ENCODE data around the gene SHOC1.
"Not testable (repeated sequence)": the region's sequence is repeated elsewhere in the genome, so short reads cannot be mapped to it uniquely, and the experiment has no call there.

SHOC1 gene

DNA sequence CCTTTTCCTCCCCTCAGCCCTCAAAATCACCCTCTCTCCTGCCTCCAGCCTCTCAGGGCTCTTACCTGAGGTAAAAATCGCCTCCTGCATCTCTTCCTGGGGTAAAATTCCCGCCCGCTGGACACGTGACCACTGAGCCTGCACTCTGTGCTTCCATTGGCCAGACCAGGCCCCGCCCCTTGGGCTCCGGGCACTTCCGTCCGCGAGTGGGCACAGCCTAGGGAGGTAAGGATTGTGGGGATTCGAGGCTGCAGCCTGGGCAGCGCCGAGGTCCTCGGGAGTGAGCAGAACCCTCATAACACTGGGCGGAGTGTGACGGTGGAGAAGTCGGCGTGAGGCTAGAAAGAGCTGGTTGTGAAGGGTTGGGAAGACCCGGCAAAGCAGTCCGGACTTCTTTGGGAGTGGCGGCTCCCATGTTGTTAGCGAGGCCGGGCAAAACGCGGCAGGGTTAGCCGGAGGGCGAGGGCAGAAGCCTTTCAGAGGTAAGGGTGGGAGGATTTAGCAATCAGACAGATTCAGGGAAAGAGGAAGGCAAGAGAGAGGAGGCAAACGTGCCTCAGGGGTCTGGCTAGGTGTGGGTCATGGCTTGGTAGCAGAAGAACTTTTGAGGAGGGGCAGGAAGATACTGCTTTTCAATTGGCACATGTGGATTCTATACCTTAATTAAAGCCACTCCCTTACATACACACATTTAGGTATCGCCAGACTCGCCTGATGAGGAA, at the start of gene SHOC1:
Gene SHOC1 (minus strand): TSS at position 103 of the 722 bp plus-strand sequence. CDS start 3,519 bp downstream, outside the sequence.
- DNase-seq (ENCODE audit: low read depth in 2 of 2), result no peak

DNA sequence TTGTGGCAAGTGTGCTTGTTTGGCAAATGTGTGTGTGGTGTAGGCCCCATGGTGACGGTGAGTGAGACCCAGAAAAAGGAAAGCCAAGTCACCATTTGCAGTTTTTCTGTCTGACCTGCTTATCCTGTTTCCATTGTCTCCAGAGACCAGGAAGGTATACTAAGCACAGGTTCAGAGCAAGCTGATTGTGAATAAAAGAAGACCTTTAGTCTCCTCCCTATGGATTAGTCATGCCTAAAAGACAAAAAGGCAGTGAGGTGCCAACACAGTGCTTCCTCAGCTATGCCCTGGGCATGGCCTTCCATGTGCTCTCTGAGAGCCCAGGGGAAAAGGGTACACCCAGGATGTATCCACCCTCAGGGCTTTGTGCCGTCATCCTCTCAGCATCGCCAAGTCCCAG, 49.2 kb upstream of the SHOC1 start:
- no peak for DNase-seq (ENCODE audit: low read depth in 2 of 2)

DNA sequence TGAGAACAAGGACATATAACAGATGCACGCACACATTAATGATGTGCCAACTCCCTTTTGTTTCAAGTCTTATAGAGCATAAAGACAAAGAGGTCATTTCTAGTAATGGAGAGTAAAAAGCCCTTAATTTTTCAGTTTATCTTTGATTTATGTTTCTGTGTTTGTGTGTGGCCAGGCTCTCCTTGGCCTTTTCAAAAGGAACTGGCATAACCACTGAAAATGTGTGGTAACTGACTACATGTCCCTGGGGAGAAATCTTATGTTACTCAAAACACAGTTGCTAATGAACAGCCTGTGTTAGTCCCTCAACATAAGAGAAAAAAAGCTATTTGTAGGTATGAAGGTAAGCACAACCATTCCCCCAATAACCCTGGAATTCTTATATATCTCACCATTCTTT, 47.6 kb upstream of the SHOC1 start:
- DNase-seq (ENCODE audit: low read depth in 2 of 2), result no peak

DNA sequence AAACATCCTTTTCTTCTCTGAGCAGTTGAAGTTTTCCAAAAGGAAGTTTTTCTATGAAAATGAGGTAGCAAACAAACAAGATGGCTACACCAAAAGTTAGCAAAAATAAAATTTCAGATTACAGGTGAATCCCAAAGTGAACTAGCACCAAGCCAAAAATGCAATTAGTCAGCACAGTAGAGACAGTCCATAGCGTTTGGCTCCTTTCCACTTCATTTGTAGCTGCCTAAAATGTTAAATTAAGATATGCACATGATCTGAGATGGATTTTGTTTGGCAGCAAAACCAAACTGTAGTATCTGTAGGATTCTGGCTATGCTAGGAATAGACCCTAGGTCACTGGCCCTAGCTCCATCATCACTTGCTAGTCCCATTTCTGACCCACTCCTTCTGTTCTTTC, 45.7 kb upstream of the SHOC1 start:
- no peak for DNase-seq (ENCODE audit: low read depth in 2 of 2)

DNA sequence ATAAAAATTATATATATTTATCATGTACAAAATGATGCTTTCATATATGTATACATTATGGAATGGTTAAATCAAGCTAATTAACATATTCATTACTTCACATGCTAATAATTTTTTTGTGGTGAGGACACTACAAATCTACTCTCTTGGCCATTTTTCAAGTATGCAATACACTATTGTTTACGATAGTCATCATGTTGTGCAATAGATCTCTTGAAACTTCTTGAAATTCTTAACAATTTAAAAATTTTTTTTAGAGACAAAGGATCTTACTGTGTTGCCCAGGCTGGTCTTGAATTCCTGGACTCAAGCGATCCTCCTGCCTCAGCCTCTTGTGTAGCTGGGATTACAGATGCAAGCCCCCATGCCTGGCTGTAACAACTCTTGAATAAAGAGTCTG, 45.2 kb upstream of the SHOC1 start:
- DNase-seq (ENCODE audit: low read depth in 2 of 2), result no peak

DNA sequence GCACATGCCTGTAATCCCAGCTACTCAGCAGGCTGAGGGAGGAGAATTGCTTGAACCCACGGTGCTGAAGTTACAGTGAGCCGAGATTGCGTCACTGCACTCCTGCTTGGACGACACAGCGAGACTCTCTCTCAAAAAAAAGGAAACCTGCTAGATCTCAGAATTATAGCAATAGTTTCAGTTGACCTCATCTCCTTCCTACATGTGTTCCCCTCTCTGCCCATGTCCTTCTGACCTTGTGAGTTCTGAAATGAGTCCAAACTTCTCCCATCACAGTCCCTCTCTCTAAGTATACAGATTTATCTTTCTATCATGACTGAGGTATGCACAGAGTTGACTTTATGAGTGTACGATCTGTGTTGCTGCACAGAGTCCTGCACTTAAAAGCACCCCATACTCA, 44.6 kb upstream of the SHOC1 start:
- DNase-seq (ENCODE audit: low read depth in 2 of 2), result no peak

DNA sequence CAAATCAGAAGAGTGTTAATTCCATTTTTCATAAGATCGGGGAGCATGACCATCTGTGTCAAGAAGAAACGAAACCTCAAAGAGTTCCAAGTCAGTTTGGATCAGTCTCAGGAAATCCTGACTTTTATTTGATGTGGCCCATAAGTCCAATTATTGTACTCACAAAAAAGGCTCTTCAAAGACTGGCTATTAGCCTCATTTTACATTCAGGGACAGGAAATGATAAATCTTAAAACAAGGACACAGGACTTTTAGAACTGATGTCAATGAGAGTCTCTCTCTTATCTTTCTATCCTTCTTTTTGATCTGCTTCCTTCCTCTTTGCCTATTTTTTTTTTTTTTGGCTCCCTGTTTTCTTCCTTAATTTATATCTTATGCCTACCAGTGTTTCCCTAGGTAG, 43.7 kb upstream of the SHOC1 start:
- DNase-seq (ENCODE audit: low read depth in 2 of 2), result no peak

DNA sequence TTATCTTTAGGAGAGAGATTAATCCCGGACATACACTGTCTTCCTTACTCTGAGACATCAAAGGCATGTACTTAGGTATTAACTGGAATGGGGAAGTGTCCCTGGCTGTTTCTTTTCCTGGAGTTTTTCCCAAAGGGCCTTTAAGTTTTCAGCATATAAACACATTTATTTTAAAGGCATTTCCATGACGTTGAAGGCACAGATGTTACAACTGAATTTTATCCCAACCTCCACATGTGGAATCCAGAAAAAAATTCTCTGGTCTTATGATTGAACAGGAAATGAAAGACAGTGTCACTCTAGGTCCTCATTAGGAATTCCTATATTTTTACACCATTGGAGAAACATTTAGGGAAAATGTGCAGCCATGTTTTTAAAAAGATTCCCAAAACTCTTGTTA, 41.6 kb upstream of the SHOC1 start:
- no peak for DNase-seq (ENCODE audit: low read depth in 2 of 2)

DNA sequence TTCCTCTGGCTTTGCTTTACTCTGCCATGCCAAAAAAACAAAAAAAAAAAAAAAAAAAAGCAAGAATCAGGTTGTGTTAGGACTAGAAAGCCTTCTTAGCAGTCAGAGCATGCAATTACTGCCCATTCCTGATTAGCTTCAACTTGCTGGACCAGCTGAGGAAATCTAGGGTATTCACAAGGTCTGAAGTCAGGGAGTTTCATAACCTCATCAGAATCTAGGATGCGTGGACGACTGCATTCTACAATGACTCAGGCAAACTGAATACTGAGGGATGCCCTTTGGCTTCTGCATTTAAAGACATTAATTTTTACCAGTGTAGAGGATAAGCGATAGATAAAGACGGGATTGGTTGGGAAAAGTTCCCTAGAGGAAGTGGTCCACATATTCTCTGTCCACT, 39.2 kb upstream of the SHOC1 start:
- no peak for DNase-seq (ENCODE audit: low read depth in 2 of 2)

DNA sequence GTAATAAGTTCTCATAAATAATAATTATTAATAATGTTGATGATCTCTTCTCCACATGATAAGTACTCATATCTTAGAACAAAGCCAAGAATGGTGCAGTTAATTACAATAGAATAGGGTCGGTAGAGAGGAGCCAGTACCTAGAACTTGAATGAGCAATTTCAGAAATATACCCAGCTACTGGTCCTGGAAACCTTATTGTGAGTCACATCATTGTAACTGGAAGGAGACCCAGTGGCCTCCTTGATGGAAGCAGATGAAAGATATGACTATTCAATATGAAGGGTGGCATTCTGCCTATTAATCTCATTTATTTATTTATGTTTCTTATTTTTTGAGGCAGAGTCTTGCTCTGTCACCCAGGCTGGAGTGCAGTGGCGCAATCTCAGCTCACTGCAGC, 37.7 kb upstream of the SHOC1 start:
- no peak for DNase-seq (ENCODE audit: low read depth in 2 of 2)

DNA sequence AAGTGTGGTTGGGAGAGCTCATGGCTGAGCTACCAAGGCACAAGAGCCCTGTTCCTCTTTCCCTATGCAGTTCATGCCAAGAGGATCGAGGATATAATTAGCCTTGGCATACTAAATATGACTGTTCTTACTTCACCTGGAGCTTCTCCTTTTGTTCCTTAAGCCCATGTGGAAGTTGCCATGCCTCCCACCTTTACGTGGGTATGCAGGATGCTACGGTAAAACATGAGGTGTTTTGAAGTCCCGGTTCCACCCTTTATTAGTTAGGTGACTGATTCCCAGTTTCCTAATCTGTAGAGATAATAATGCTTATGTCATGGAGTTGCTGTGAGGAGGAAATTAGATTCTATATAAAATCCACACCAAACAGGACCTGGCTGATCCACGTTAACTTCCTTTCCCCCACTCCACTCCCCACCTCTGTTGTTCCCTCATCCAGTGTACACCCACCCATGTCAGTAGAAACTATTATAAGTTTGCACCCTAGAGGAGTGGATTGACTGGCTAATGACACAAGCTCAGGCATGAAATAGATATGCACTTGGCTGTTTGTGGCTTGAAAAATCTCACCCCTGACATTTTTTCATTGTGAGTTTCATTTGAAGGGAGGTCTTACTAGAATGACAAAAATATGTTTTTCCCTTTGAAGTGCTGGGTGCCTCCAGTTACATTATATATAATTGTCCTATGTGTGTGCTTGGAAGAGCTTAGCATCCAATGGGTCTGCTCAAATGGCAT, 36.8 kb upstream of the SHOC1 start:
- no peak for DNase-seq (ENCODE audit: low read depth in 2 of 2)

DNA sequence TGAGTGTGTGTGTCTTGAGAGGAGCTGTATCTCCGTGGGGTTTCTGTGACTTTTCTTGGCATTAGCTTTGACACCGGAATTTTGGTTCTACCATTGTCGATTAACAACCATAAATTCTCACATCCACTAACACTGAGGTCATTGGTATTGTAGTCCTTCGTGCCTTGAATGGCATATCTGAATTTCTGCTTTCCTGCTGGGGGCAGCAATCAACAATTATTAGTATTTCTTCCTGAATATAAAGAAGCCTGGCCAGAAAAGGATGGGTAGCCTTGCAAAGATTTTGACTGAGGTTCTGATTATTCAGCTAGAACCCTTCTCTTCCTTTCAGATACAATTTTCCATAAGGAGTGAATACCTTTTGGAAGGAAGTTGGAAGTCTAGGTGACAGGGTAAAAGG, 33.5 kb upstream of the SHOC1 start:
- DNase-seq (ENCODE audit: low read depth in 2 of 2), result no peak

DNA sequence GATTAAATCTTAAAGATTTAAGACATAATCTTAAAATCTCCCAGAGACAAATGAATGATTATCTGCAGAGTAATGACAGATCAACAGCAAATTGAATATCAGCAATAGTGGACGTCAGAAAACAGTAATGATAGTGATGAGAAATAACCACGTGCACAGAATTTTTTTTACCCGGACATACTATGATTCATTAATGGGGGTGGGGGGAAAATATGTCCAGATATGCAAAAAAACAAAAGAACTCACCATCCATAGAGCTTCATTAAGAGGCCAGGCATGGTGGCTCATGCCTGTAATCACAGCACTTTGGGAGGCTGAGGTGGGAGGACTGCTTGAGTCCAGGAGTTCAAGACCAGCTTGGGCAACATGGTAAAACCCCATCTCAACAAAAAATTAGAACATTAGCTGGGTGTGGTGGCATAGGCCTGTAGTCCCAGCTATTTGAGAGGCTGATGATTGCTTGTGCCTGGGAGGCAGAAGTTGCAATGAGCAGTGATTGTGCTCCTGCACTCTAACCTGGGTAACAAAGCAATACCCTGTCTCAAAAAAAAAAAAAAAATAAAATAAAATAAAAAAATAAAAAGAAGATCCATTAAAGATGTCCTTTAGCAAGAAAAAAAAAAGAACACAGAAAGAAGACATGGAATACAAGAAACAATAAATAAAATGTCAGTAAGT, 30.9 kb upstream of the SHOC1 start:
- no peak for DNase-seq (ENCODE audit: low read depth in 2 of 2)

DNA sequence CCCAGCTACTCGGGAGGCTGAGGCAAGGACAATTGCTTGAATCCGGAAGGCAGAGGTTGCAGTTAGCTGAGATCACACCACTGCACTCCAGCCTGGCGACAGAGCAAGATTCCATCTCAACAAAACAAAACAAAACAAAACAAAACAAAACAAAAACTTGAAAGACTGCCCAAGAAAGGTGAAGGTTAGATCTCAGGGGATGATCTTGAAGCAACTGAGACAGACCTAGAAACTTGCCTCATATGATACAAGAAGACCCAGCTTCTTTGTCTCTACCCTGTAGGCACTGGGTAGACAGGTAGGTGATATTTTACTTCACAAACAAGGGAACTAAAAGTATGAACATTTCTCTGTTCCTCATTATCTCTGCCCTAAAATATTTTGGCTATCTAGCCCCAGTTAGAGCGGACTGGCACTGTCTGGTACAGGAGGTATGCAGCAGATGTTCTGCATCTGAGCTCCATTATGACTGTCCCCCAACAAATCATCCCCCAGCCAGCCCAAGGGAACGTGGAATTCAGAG, 26.3 kb upstream of the SHOC1 start:
- DNase-seq (ENCODE audit: low read depth in 2 of 2), result no peak

DNA sequence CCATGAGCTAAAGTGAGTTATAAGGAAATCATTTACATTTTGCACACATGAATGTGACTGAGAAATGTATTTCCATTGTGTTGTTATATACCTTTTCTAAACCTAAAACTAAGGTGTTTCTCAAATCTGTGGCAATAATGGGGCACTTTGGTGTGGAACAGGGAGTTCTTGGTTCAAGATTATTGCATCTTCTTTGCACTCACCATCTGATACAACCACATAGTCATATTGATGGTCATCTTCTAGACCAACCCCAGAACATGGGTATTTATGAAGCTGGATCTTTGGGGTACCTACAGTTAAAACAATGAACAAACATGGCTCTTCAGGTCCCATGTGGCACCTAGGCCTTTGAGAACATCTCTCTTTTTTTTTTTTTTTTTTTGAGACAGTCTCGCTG, 24.6 kb upstream of the SHOC1 start:
- no peak for DNase-seq (ENCODE audit: low read depth in 2 of 2)

DNA sequence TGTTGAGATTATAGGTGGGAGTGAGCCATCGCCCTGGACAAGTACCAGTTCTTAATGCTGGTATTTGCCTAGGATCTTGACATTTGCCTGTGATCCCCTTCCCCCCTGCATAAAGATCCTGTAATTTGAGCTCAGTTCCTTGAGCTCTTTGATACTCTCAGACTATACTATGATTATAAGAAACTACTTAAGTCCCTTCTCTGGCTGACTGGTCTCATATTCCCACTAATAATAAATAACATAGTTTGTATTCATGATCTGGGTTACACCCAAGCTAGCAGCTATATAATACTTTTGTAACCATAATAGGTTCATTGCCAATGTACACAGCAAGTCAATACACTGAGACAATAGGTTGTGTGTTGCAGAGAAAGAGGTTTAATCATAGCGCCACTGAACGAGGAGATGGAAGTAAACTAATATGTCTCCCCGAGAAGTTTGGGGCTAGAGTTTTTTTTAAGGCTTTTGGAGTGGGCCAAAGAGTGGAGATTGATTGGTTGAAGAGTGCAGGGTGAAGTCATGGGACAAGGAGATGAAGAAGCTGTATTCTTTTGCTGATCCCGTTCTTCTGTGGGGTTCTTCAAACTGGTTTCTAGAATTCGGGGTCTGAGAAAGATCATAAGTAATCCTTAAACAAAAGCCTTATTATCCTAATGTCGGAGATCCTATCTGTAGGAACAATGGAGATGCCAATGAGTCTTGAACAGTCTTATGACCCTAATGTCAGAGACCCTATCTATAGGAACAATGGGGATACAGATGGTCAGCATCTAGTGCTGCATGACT, 20.7 kb upstream of the SHOC1 start:
- DNase-seq (ENCODE audit: low read depth in 2 of 2), result no peak

DNA sequence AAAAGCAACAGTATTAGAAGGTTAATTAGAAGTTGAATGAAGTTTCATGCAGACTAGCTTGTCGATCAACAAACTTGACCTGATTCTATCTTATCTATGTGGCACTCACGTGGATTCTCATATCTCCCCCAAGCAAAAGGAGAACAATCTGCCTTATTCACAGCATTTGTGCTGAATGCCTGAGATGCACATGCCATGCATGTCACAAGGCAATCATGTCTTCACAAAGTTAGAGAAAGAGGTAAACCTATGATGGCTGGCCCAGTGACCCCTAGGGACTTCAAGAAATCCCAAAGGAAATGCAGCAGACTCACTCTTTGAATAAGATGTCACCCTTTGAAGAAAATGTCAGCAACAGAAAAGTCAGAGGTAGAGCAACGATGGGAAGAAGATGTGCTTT, 17.6 kb upstream of the SHOC1 start:
- DNase-seq (ENCODE audit: low read depth in 2 of 2), result no peak

DNA sequence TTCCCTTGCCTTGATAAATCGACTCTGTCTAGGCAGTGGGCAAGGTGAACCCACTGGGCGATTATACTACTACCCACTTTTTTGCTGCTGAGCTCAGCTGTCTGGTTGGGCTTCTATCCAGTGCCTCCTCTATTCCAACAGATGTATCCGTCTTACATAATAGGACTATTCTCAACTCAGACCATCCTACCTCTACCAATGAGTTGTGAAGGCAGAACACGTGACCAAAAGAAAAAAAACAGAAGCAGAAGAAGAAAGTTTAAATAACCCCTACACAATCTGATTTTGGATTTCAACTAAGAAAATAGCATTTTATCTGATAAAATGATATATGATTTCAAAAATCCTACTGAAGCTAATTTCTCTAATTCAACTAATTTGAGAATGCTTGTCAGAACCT, 16.2 kb upstream of the SHOC1 start:
- no peak for DNase-seq (ENCODE audit: low read depth in 2 of 2)

DNA sequence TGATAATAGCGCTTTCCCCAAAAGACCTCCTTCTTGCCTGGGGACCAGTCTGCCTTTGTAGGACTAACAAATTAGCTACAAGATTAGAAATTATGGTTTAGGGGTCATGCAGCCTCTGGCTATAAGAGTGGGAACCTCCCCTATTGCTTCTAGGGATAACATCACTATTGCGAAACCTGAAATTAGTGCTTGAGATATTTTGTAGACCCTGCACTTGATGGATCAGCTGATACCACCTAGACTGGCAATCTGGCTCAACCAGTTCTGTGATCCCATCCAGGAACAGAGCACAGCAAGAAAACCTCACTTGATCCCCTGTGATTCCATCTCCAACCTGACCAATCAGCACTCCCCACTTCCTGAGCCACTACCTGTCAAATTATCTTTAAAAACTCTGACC, 15.7 kb upstream of the SHOC1 start:
- not testable (repeated sequence) for DNase-seq (ENCODE audit: low read depth in 2 of 2)

DNA sequence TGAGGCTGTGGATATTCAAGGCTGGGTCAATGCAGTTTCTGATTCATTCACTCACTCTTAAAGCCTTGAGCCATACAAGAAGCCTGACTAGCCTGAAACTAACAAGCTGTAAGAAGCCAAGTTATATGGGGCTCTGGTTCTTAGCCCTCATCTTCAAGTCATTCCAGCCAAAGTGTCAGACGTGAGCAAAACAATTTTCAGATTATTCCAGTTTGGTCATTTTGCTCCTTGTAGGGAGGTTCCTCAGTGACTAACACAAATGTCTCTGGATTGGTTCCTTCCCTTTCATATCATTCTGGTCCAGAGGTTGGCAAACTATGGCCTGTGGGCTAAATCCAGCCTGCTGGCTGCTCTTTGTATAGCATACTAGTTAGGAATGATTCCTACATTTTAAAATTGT, 12.5 kb upstream of the SHOC1 start:
- no peak for DNase-seq (ENCODE audit: low read depth in 2 of 2)

DNA sequence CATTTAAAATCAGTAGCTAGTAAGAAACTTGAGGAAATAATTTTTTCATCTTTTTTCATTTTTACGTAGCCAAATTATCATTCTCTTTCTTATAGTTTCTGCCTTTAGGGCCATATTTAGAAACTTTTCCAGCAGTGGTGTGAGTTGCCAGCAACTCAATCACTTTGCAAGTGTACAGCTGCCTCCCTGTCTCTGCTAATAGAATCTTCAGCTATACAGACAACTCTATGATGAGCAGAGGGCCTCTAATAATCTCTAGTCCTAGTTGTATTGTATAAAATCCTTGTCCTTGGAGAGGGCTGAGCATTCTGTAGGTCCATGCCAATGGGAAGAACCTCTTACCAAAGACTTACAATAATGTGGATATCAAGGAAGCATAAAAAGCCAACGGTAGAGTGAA, 11.5 kb upstream of the SHOC1 start:
- no peak for DNase-seq (ENCODE audit: low read depth in 2 of 2)

DNA sequence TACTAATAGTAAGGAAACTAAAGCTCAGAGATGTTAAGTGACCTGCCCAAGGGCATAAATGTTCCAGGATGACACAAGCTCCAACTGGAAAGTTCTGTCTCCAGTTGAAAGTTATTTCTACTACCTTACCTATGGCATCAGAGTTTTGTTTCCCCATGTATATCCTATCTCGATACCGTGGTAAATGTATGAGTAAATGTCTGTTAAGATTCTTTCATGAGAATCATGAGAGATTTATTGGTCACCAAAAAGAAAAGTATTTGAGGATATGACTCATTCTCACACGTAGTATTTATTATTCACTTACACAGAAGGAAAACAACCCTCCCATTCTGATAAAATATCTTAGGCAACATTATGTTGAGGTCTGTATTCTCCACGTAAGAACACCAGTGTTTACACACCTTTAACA, 11.1 kb upstream of the SHOC1 start:
- DNase-seq (ENCODE audit: low read depth in 2 of 2), result peak in 1 of 2 experiments; percentile 14
